GM12874 (cell line): ENCODE results near the gene RPUSD1.

Experiments
- TF ChIP-seq, protein P1 (sequence below): IDR thresholded peaks from 2 replicates; pipeline ENCODE4 v1.5.1; 2011; ENCODE audit warnings: low read depth, mild to moderate bottlenecking, control low read depth, low read length, moderate library complexity; ENCODE audit not compliant: insufficient read depth

Gene RPUSD1

DNA sequence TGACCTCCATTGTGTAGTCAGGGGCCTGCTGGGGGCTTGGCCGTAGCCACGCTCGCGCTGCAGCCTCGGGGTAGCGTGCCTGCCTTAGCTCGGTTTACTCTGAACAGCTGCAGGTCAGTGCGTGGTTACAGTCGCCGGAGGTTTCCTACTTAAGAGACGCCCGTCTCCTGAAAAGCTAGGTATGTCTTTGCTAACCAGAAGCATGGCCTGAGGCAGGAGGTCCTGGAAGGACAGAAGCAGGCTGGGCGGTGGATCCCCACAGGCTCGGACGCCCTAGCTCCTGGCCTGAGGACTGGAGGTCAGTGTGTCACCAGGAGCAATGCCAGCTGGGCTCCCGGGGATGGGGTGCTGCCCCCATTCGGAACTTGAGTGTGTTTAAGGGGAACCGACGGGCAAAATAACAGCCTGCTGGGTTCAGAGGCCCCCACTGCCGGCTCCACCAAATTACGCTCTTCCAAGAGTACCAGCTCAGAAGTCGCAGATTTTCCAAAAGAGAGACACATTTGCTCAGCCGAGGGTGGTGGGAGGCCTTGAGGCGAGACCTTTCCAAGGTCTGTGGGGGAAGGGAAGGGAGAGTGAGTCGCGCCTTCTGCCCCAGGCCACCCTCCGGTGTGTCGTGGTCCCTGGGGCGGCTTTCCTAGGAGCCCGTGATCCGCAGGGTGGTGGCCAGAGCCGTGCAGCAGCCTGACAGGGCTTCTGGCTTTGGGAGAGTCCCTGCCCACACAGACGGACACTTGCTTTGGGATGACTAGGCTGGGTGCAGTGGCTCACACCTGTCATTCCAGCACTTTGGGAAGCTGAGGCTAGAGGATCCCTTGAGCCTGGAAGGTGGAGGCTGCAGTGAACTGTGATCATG lies 16.2 kb upstream of the RPUSD1 start:
- TF ChIP-seq, protein P1, sequence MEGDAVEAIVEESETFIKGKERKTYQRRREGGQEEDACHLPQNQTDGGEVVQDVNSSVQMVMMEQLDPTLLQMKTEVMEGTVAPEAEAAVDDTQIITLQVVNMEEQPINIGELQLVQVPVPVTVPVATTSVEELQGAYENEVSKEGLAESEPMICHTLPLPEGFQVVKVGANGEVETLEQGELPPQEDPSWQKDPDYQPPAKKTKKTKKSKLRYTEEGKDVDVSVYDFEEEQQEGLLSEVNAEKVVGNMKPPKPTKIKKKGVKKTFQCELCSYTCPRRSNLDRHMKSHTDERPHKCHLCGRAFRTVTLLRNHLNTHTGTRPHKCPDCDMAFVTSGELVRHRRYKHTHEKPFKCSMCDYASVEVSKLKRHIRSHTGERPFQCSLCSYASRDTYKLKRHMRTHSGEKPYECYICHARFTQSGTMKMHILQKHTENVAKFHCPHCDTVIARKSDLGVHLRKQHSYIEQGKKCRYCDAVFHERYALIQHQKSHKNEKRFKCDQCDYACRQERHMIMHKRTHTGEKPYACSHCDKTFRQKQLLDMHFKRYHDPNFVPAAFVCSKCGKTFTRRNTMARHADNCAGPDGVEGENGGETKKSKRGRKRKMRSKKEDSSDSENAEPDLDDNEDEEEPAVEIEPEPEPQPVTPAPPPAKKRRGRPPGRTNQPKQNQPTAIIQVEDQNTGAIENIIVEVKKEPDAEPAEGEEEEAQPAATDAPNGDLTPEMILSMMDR, result no peak

DNA sequence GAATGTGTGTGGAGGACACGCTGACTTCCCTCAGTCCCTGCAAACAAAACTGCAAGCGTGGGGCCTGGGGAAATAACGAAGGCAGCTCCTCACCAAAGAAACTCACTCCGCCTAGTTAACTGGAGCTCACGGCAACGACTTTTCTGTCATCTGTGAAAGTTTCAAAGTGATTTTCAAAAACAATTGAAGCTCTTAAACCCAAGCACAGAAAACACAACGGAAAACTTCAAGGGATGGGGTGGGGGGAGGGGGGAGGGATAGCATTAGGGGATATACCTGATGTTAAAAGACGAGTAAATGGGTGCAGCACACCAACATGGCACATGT lies 15.5 kb upstream of the RPUSD1 start:
- TF ChIP-seq, protein P1, result no peak

DNA sequence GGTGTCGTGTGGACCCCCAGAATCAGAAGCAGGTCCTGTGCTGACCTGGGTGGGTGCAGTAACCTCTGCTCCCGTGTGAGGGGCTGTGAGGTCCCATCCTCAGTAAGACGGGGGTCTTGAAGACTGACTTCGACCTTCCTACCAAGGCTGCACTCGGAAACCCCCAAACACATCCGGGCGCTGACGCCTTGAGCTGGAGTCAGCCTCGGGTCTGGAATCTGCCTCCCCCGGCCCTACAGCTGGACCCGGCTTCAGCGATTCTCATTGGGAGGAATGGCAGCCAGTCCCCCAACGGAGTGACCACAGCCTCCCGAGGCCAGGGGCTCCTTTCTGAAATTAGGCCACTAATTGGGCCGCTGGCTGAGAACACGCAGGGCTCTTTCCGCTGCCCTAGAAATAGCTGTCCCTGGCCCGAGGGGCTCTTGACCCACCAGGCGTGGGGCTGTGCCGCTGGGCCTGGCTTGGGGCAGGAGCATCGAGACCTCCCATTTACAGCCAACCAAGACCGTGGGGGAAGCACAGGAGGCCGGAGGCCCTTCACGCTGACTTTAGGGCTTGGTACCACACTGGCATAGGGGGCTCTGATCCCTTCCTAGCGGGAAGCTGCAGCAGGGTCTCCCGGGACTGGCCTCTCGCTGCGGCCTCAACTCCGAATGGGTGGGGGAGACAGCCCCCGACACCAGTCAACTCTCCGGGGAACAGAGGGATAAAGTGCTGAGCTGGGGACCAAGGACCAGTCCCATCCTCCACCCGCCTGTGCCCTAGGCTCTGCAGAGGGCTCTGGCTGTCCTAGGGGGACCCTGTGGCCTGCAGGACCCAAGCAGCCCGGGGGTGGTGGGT lies 15.0 kb upstream of the RPUSD1 start:
- TF ChIP-seq, protein P1, result no peak

DNA sequence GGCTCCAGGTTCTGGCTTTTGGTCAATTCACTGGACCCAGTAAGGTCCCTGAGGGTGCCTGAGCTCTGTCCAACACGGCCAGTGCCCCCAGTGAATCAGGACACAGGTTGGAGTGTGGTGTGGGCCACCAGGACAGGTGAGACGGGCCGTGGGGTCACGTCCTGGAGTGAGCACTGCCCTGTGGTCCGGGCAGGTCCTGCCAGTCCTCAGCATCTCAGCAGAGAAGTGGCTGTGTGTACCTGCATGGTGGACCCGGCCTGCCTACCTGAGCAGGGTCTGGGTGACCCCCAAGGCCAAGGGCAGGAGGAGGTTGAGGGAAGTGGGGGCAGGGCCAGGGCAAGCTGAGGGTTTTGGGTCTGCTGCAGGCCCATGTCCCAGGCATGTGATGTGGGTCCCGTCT lies 14.3 kb upstream of the RPUSD1 start:
- TF ChIP-seq, protein P1, result no peak

DNA sequence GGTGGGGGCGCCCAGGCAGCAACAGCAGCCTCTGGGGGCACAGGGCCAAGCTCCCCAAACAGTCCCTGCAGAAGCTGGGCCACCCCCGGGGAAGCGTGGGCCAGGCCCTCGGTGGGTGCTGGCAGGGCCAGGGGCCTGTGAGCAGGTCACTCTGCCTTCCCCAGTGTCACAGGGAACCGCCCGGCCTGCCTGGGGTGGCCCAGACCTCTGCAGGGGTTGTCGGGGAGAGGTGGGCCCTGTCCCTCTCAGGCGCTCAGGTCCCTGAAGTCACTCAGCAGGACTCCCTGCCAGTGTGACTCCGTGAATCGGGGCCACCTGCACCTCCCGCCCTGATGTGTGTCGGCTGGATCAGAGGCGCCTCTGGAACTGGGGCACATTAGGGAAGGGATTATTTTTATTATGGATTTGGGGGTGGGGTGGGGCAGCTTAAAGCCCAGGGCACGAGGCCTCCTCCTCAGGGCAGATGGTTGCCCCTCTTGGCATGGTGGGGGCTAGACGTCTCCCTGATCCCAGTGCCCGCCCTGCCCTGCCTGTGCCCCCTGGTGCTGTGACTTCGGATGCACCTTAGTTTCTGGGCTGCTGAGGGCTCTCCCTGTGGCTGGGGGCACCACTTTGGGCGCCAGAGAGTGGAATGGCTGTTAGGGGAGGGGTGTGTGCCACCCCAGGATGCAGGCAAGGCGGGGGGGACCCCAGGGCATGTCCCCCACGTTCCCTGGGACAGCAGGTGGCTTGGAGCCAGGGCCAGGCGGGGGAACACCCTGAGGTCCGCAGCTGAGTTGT lies 13.6 kb upstream of the RPUSD1 start:
- TF ChIP-seq, protein P1, result no peak

DNA sequence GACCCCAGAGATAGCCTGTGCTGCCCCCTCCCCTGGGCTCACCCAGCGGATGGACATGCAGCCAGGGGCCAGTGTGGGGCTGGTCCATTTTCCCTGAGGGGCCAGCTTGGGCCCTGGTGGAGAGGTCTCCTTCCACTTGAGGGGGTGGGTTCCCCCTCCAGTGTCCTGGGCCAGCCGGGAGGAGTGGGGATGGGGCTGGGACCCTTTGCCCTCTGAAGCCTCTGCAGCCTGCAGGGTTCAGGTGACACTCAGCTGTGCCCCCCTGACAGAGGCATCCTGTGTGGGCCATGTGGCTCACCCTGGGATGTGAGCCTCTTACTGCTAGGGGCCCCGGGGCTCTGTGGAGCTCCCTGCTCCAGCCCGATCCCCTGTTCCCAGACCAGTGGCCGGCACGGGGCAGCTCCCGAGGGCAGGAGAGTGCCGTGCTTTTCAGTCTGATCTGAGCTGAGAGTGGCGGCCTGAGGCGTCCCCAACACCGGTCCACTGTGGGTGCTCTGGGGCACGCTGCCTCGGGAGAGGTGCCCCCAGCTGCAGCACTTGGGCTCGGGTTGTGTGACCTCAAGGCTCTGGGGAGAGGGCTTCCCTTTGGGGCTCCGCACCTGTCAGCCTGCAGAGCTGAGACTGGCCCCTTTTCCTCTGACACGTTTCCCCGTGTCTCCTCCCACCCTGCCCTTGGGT lies 12.8 kb upstream of the RPUSD1 start:
- TF ChIP-seq, protein P1, result no peak
